HUES6 (cell line): ENCODE results near the gene SLC43A2.
"Not testable (repeated sequence)": the region's sequence is repeated elsewhere in the genome, so short reads cannot be mapped to it uniquely, and the experiment has no call there.

Source experiments
- H3K27ac ChIP-seq: 2 replicates; pipeline ENCODE4 v1.7.0; 2013; ENCODE audit warnings: low read depth, mild to moderate bottlenecking, low read length, inconsistent platforms
- H3K27me3 ChIP-seq: 2 replicates; pipeline ENCODE4 v1.6.1; 2013; ENCODE audit warnings: low read length; ENCODE audit not compliant: control insufficient read depth, insufficient read depth
- H3K36me3 ChIP-seq: 2 replicates; pipeline ENCODE4 v1.6.1; 2013; ENCODE audit warnings: low read length; ENCODE audit not compliant: control insufficient read depth, insufficient read depth
- H3K4me1 ChIP-seq: 2 replicates; pipeline ENCODE4 v1.6.1; 2013; ENCODE audit warnings: low read length; ENCODE audit not compliant: control insufficient read depth, insufficient read depth
- H3K4me3 ChIP-seq: 2 replicates; pipeline ENCODE4 v1.5.1; 2013; ENCODE audit warnings: low read depth, low read length
- H3K9ac ChIP-seq: one replicate; pipeline ENCODE4 v1.6.1; 2013; ENCODE audit warnings: mild to moderate bottlenecking, low read length
- H3K9me3 ChIP-seq: 2 replicates; pipeline ENCODE4 v1.6.1; 2013; ENCODE audit warnings: low read depth, low read length; ENCODE audit not compliant: control insufficient read depth, insufficient read depth

The SLC43A2 gene

GRCh38 chr17:1583556-1583955, 45.1 kb downstream of the SLC43A2 start:
- H3K9me3 ChIP-seq, result no peaks in the 10 kb centered on the region
- H3K27me3 ChIP-seq, result no peaks in the 10 kb centered on the region
- H3K9ac ChIP-seq, result no peak overlapping the region
- H3K36me3 ChIP-seq, result peaks cover 17% of the 10 kb centered on the region; the same call in 1 of the 2 replicates
- no peak overlapping the region for H3K4me3 ChIP-seq
- no peak overlapping the region for H3K27ac ChIP-seq
- peaks cover 33% of the 10 kb centered on the region for H3K4me1 ChIP-seq

- H3K27me3 ChIP-seq, result no peaks in the 10 kb centered on the region
- no peak overlapping the region for H3K4me3 ChIP-seq
- peaks cover 17% of the 10 kb centered on the region; the same call in 1 of the 2 replicates for H3K36me3 ChIP-seq
- H3K9ac ChIP-seq, result no peak overlapping the region
- no peaks in the 10 kb centered on the region for H3K9me3 ChIP-seq
- no peak overlapping the region for H3K27ac ChIP-seq
- peaks cover 34% of the 10 kb centered on the region for H3K4me1 ChIP-seq
Measured at GRCh38 chr17:1582374-1582773, 46.3 kb downstream of the SLC43A2 start.

- Histone ChIP-seq H3K9ac (no peak overlapping the region), H3K36me3 (peaks cover 17% of the 10 kb centered on the region; the same call in 1 of the 2 replicates), H3K9me3 (no peaks in the 10 kb centered on the region), H3K27me3 (no peaks in the 10 kb centered on the region), H3K27ac (no peak overlapping the region), H3K4me3 (no peak overlapping the region), H3K4me1 (peaks cover 31% of the 10 kb centered on the region)
Measured at GRCh38 chr17:1580979-1581676, 47.5 kb downstream of the SLC43A2 start.

GRCh38 chr17:1578029-1578428, 50.6 kb downstream of the SLC43A2 start:
- Histone ChIP-seq H3K4me1 (peaks cover 36% of the 10 kb centered on the region), H3K36me3 (peaks cover 10% of the 10 kb centered on the region; the same call in 1 of the 2 replicates), H3K9ac (no peak overlapping the region), H3K27ac (no peak overlapping the region), H3K4me3 (no peak overlapping the region), H3K27me3 (no peaks in the 10 kb centered on the region), H3K9me3 (no peaks in the 10 kb centered on the region)

- Histone ChIP-seq H3K4me1 (peaks cover 36% of the 10 kb centered on the region), H3K27ac (no peak overlapping the region), H3K27me3 (no peaks in the 10 kb centered on the region), H3K9me3 (no peaks in the 10 kb centered on the region), H3K4me3 (no peak overlapping the region), H3K9ac (no peak overlapping the region), H3K36me3 (peaks cover 10% of the 10 kb centered on the region; the same call in 1 of the 2 replicates)
Measured at GRCh38 chr17:1577583-1578013, 51.0 kb downstream of the SLC43A2 start.

- Histone ChIP-seq H3K9ac (no peak overlapping the region), H3K9me3 (no peaks in the 10 kb centered on the region), H3K4me1 (peaks cover 36% of the 10 kb centered on the region), H3K27me3 (no peaks in the 10 kb centered on the region), H3K4me3 (no peak overlapping the region), H3K36me3 (peaks cover 7% of the 10 kb centered on the region; the same call in 1 of the 2 replicates), H3K27ac (no peak overlapping the region)
Measured at GRCh38 chr17:1577182-1577581, 51.5 kb downstream of the SLC43A2 start.

- H3K27ac ChIP-seq, result no peak overlapping the region
- no peaks in the 10 kb centered on the region for H3K9me3 ChIP-seq
- peaks cover 39% of the 10 kb centered on the region for H3K4me1 ChIP-seq
- H3K36me3 ChIP-seq, result peaks cover 7% of the 10 kb centered on the region; the same call in 1 of the 2 replicates
- H3K27me3 ChIP-seq, result no peaks in the 10 kb centered on the region
- H3K4me3 ChIP-seq, result no peak overlapping the region
- H3K9ac ChIP-seq, result no peak overlapping the region
Measured at GRCh38 chr17:1576500-1576899, 52.1 kb downstream of the SLC43A2 start.

- H3K9ac ChIP-seq, result peak overlapping the region; percentile 57
- H3K4me3 ChIP-seq, result peak overlapping the region; percentile 21; the same call in 1 of the 2 replicates
- H3K9me3 ChIP-seq, result no peaks in the 10 kb centered on the region
- no peaks in the 10 kb centered on the region for H3K36me3 ChIP-seq
- no peaks in the 10 kb centered on the region for H3K27me3 ChIP-seq
- peak overlapping the region; percentile 49 for H3K27ac ChIP-seq
- peaks cover 48% of the 10 kb centered on the region for H3K4me1 ChIP-seq
Measured at GRCh38 chr17:1574697-1575471, 53.8 kb downstream of the SLC43A2 start.

GRCh38 chr17:1573932-1574696, 54.5 kb downstream of the SLC43A2 start:
- Histone ChIP-seq H3K27ac (no peak overlapping the region; the same call in 1 of the 2 replicates), H3K36me3 (no peaks in the 10 kb centered on the region), H3K27me3 (no peaks in the 10 kb centered on the region), H3K4me3 (no peak overlapping the region), H3K9ac (no peak overlapping the region), H3K9me3 (no peaks in the 10 kb centered on the region), H3K4me1 (peaks cover 48% of the 10 kb centered on the region)

- H3K4me1 ChIP-seq, result peaks cover 43% of the 10 kb centered on the region
- not testable (repeated sequence) for H3K9me3 ChIP-seq, H3K27me3 ChIP-seq, H3K27ac ChIP-seq, H3K9ac ChIP-seq, H3K4me3 ChIP-seq, H3K36me3 ChIP-seq
Measured at GRCh38 chr17:1572646-1573045, 56.0 kb downstream of the SLC43A2 start.
